Gastrocnemius medialis (tissue), 4 donors: ENCODE data around the gene RAX2.

Experiments used
- POLR2A ChIP-seq, 2 donors: fragments of 450-650 bp; IDR thresholded peaks; one replicate each; pipeline ENCODE4 v1.6.1; 2017; ENCODE audit warnings: antibody characterized with exemption in 2 of 2, mild to moderate bottlenecking in 2 of 2, moderate library complexity in 2 of 2
- TF ChIP-seq, protein P1 (sequence below), 5 experiments: fragments of 450-650 bp in 3 of 5; fragments of 200-600 bp in 2 of 5; sonication (generic) in 2 of 5; IDR thresholded peaks in 4 of 5; conservative IDR thresholded peaks in 1 of 5; 1 replicate in 4 of 5; 2 replicates in 1 of 5; pipeline ENCODE4 v1.5.1; 2016 to 2019; ENCODE audit warnings: antibody characterized with exemption in 5 of 5, mild to moderate bottlenecking in 3 of 5, moderate library complexity in 3 of 5

DNA sequence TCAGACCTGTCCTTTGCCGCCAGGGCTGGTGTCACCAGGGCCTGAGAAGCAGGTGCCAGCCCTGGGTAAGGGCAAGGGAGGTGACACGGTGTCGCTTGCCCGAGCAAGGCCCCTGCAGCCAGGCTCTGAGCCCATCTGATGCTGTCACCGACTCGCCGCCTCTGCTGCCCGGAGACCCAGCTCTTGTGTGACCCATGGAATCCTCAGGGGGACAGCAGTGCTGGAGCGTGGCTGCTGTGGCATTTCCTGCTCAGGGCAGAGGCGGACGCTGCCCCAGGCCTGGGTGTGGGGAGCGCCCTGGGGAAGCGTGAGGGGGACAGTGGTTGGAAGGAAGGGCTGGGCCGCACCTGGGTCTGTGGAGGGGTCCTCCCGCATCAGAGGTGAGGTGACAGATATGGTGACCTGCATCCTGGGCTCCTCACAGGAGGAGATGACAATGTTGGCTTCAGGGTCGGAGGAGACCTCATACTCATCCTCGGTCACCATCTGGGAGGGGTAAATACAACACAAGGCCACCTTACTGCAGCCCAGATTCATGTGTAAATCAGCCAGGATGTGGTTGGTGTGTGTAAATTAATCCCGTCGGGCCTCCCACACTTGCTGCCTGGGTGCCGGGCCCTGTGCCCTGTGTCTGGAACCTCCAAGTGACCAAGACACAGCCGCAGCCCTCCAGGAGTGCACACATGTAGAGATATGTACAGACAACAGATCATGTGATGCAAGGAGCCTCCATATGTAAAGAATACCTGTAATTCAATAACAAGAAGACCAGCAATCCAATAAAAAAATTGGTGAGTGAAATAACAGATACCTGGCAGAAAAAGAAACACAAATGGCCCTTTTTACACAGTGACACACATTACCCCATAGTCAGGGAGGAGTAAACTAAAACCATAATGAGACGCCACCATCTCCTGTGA lies 41.7 kb upstream of the RAX2 start:
- TF ChIP-seq, protein P1, sequence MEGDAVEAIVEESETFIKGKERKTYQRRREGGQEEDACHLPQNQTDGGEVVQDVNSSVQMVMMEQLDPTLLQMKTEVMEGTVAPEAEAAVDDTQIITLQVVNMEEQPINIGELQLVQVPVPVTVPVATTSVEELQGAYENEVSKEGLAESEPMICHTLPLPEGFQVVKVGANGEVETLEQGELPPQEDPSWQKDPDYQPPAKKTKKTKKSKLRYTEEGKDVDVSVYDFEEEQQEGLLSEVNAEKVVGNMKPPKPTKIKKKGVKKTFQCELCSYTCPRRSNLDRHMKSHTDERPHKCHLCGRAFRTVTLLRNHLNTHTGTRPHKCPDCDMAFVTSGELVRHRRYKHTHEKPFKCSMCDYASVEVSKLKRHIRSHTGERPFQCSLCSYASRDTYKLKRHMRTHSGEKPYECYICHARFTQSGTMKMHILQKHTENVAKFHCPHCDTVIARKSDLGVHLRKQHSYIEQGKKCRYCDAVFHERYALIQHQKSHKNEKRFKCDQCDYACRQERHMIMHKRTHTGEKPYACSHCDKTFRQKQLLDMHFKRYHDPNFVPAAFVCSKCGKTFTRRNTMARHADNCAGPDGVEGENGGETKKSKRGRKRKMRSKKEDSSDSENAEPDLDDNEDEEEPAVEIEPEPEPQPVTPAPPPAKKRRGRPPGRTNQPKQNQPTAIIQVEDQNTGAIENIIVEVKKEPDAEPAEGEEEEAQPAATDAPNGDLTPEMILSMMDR (IDR thresholded peaks at IDR 0.05 in 4 of 5, conservative IDR thresholded peaks at IDR 0.05 in 1 of 5): no peak
- TF ChIP-seq POLR2A (IDR thresholded peaks at IDR 0.05): no peak
